Osteocyte (in vitro differentiated cells): Measurements from ENCODE around the gene RNF19B. TPM values are rescaled to one million over a fixed set of nuclear protein-coding genes. Genes with fewer than 3 reads are reported as not detected.

Experiments used
- DNase-seq: peaks from one replicate; pipeline ENCODE4 v3.0.0; 2021; ENCODE audit warnings: mixed read lengths; ENCODE audit not compliant: unreplicated experiment; ENCODE audit errors: extremely low spot score
- H3K27ac Mint-ChIP-seq: one replicate; pipeline ENCODE4 v1.8.0; 2021; ENCODE audit warnings: mild to moderate bottlenecking, mixed read lengths; ENCODE audit not compliant: unreplicated experiment
- H3K27me3 Mint-ChIP-seq: one replicate; pipeline ENCODE4 v1.8.0; 2021; ENCODE audit warnings: mixed read lengths; ENCODE audit not compliant: unreplicated experiment
- H3K36me3 Mint-ChIP-seq: one replicate; pipeline ENCODE4 v1.8.0; 2021; ENCODE audit warnings: mixed read lengths; ENCODE audit not compliant: unreplicated experiment
- H3K4me1 Mint-ChIP-seq: one replicate; pipeline ENCODE4 v1.8.0; 2021; ENCODE audit warnings: mixed read lengths; ENCODE audit not compliant: unreplicated experiment
- H3K4me3 Mint-ChIP-seq: one replicate; pipeline ENCODE4 v1.8.0; 2021; ENCODE audit warnings: mild to moderate bottlenecking, moderate library complexity, mixed read lengths; ENCODE audit not compliant: unreplicated experiment
- H3K9me3 Mint-ChIP-seq: one replicate; pipeline ENCODE4 v1.8.0; 2021; ENCODE audit warnings: mixed read lengths; ENCODE audit not compliant: unreplicated experiment
- CTCF ChIP-seq: fragments of 200-600 bp; sonication (generic); IDR thresholded peaks from 2 replicates; pipeline ENCODE4 v1.5.0; 2021; ENCODE audit warnings: antibody characterized with exemption, mild to moderate bottlenecking, moderate library complexity
- total RNA-seq: library from RNA; stranded (reverse); gene quantifications from 2 replicates; pipeline ENCODE4 v1.2.1, GENCODE V29; 2021

RNF19B gene
- total RNA-seq, 1 donor from 2014 or later = 12.6 TPM

GRCh38 chr1:32888134-32888533 is 76.5 kb downstream of the RNF19B start:
- no peak for DNase-seq
- no peak overlapping the region for H3K27ac Mint-ChIP-seq
- TF ChIP-seq CTCF = no peak
- H3K36me3 Mint-ChIP-seq = no peaks in the 10 kb centered on the region
- peaks cover 13% of the 10 kb centered on the region for H3K4me1 Mint-ChIP-seq
- H3K9me3 Mint-ChIP-seq = no peaks in the 10 kb centered on the region
- peaks cover 55% of the 10 kb centered on the region for H3K27me3 Mint-ChIP-seq
- H3K4me3 Mint-ChIP-seq = no peak overlapping the region

GRCh38 chr1:32887623-32888022 is 77.0 kb downstream of the RNF19B start:
- DNase-seq = no peak
- TF ChIP-seq CTCF = no peak
- Mint-ChIP-seq H3K27ac (no peak overlapping the region), H3K27me3 (peaks cover 54% of the 10 kb centered on the region), H3K9me3 (no peaks in the 10 kb centered on the region), H3K4me3 (no peak overlapping the region), H3K36me3 (no peaks in the 10 kb centered on the region), H3K4me1 (peaks cover 11% of the 10 kb centered on the region)

- no peaks in the 10 kb centered on the region for H3K36me3 Mint-ChIP-seq
- peaks cover 47% of the 10 kb centered on the region for H3K27me3 Mint-ChIP-seq
- no peak overlapping the region for H3K27ac Mint-ChIP-seq
- no peaks in the 10 kb centered on the region for H3K9me3 Mint-ChIP-seq
- no peak for TF ChIP-seq CTCF
- H3K4me1 Mint-ChIP-seq = peaks cover 6% of the 10 kb centered on the region
- H3K4me3 Mint-ChIP-seq = no peak overlapping the region
- DNase-seq = no peak
Observed at GRCh38 chr1:32886828-32887414, 77.7 kb downstream of the RNF19B start.

Other genes starting within 250 kb of the RNF19B start
- 177 and 191 TPM in 2 replicates for gene YARS1, start 147.5 kb downstream of the RNF19B start, total RNA-seq
- gene S100PBP, start 147.2 kb downstream of the RNF19B start, total RNA-seq = 49.8 and 54.4 TPM in 2 replicates
- 2.0 and 3.2 TPM in 2 replicates for gene FNDC5, start 93.9 kb downstream of the RNF19B start, total RNA-seq
- gene HPCA, start 78.3 kb downstream of the RNF19B start, total RNA-seq = not detected in 2 replicates
- gene TMEM54, start 63.4 kb downstream of the RNF19B start, total RNA-seq = 7.3 and 9.8 TPM in 2 replicates
- 93.0 and 94.6 TPM in 2 replicates for gene AK2, start 72.1 kb upstream of the RNF19B start, total RNA-seq
- 8.0 and 10.4 TPM in 2 replicates for gene AZIN2, start 116.3 kb upstream of the RNF19B start, total RNA-seq
- gene TRIM62, start 217.2 kb upstream of the RNF19B start, total RNA-seq = 71.8 and 78.7 TPM in 2 replicates